ENCODE results near the gene OTUD7B. TPM values are rescaled to one million over a fixed set of nuclear protein-coding genes. Genes with fewer than 3 reads are reported as not detected.

OTUD7B gene
- total and polyA plus RNA-seq, 10 of the 15 experiments (the other 5 are each of a cell fraction or from before 2014, with no cell fraction given), result 1.7 to 24.9 (median 6.6) TPM

DNA sequence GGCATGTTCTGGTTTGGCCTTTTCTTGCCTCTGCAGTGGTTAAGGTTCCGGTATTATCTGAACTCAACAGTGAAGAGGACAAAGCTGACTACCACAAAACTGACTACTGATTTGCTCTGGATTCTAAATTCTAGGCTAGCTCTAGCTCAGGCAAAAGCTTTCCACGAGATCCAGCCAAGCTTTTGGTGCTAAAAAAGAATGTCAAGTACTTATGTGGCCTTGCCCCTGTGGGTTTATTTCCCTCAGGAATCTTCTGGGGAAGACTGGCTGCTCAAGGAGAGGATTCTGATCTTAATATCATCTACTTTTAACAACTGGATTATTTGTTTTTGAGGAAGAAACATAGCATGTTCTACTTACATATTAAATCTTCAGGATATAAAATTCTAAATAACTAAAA is 47.8 kb downstream of the OTUD7B start:
- FAIRE-seq (no peak), ATAC-seq (no peak), DNase-seq (ENCODE audit: low read depth, low spot score) (no peak)
- TF ChIP-seq DPF2 (IDR thresholded peaks at IDR 0.05) (no peak), POLR2A (IDR thresholded peaks at IDR 0.05; ENCODE audit: low read depth, low read length) (no peak)
- TF ChIP-seq, protein P1, sequence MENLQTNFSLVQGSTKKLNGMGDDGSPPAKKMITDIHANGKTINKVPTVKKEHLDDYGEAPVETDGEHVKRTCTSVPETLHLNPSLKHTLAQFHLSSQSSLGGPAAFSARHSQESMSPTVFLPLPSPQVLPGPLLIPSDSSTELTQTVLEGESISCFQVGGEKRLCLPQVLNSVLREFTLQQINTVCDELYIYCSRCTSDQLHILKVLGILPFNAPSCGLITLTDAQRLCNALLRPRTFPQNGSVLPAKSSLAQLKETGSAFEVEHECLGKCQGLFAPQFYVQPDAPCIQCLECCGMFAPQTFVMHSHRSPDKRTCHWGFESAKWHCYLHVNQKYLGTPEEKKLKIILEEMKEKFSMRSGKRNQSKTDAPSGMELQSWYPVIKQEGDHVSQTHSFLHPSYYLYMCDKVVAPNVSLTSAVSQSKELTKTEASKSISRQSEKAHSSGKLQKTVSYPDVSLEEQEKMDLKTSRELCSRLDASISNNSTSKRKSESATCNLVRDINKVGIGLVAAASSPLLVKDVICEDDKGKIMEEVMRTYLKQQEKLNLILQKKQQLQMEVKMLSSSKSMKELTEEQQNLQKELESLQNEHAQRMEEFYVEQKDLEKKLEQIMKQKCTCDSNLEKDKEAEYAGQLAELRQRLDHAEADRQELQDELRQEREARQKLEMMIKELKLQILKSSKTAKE (IDR thresholded peaks at IDR 0.05; ENCODE audit: low read depth, poor library complexity, severe bottlenecking), result no peak
- peaks cover 4% of the 10 kb centered on the region for H3K4me1 ChIP-seq (ENCODE audit: control insufficient read depth, insufficient read depth, low read length)
- SMC1A ChIA-PET (ENCODE audit: uncharacterized antibody, unreplicated experiment), result interaction anchor here (0.6 to 4.9 kb wide), 38 partner anchors 9 to 257 kb away, joined by 3 to 51 read pairs (median 4); partner anchors contain the start of gene VPS45
- no peak overlapping the region for H2AFZ ChIP-seq (ENCODE audit: control insufficient read depth, low read depth, low read length)
- 93% methylated on average over 2 of the region's 2 CpGs for WGBS (ENCODE audit: insufficient coverage, insufficient replicate concordance, low lambda C conversion rate, missing lambda C conversion rate)
- CTCF ChIA-PET, result interaction anchor here (0.6 to 3.3 kb wide), 52 partner anchors 9 to 843 kb away, joined by 3 to 69 read pairs (median 4); partner anchors contain the start of genes OTUD7B, SF3B4 and VPS45
- H3K9ac ChIP-seq (ENCODE audit: control insufficient read depth, insufficient read depth, low read length), result no peak overlapping the region; the same call in 1 of the 2 replicates
- in situ Hi-C loops (cut with MboI) (loop anchor here (5.0 kb wide), 2 partner anchors 85 to 205 kb away; no protein-coding TSS in a partner anchor), intact Hi-C loops (cut with micrococcal nuclease; ENCODE audit: unreplicated experiment) (loop anchor here (1.0 to 5.0 kb wide), 5 partner anchors 45 to 225 kb away; no protein-coding TSS in a partner anchor)
- no peaks in the 10 kb centered on the region for H3K27me3 ChIP-seq (replicated peaks in 1 of 2; ENCODE audit: control insufficient read depth in 2 of 2, insufficient read depth in 2 of 2, low read length in 1 of 2)
- POLR2A ChIA-PET, result interaction anchor here (0.6 to 1.1 kb wide), 2 partner anchors 31 to 74 kb away, joined by 3 to 4 read pairs; no protein-coding TSS in a partner anchor
- H3K9me3 ChIP-seq (replicated peaks; ENCODE audit: control insufficient read depth, insufficient read depth, low read length), result no peaks in the 10 kb centered on the region; the same call in 2 of the 3 replicates
- no peak overlapping the region for H3K4me2 ChIP-seq (ENCODE audit: control insufficient read depth, insufficient read depth)
- no TSS peak for BruUV-seq (replicated peaks)
- H4K20me1 ChIP-seq (ENCODE audit: control insufficient read depth, insufficient read depth), result no peaks in the 10 kb centered on the region
- peak overlapping the region; percentile 2 for H3K27ac ChIP-seq (ENCODE audit: control insufficient read depth, insufficient read depth)
- H3K79me2 ChIP-seq (ENCODE audit: control insufficient read depth, insufficient read depth, low read length), result no peaks in the 10 kb centered on the region
- peaks cover 10 to 17% of the 10 kb centered on the region in 2 experiments for H3K36me3 ChIP-seq (ENCODE audit: control insufficient read depth in 2 of 2, insufficient read depth in 2 of 2, low read length in 1 of 2)
- RAD21 ChIA-PET (ENCODE audit: unreplicated experiment), result interaction anchor here (0.6 to 3.0 kb wide), 19 partner anchors 20 to 225 kb away, joined by 3 to 43 read pairs (median 4); partner anchors contain the start of gene VPS45
- H3K4me3 ChIP-seq, result no peak overlapping the region
